Psoas muscle (tissue), 8 donors: ENCODE results near the gene TMEM141. TPM values are rescaled to one million over a fixed set of nuclear protein-coding genes. Genes with fewer than 3 reads are reported as not detected.

Experiments
- ATAC-seq, 4 donors: fragments of 200-7000 bp; cut with Tn5 transposase; one replicate each; pipeline ENCODE4 v1.9.1; 2020; ENCODE audit warnings: moderate library complexity in 3 of 4, mild to moderate bottlenecking in 2 of 4
- DNase-seq, 2 donors: peaks; one replicate each; pipeline ENCODE4 v3.0.0-alpha.2; 2020
- H3K27ac ChIP-seq: fragments of 200-600 bp; one replicate; pipeline ENCODE4 v1.8.0; 2022
- H3K27me3 ChIP-seq, 3 donors: fragments of 200-600 bp in 1 of 3; one replicate each; pipeline versions ENCODE4 v1.6.1 to v1.8.0; 2013 to 2022; ENCODE audit warnings: low read length in 2 of 3, mild to moderate bottlenecking in 2 of 3, moderate library complexity in 1 of 3; ENCODE audit not compliant: insufficient read depth in 3 of 3
- H3K36me3 ChIP-seq, 2 donors: fragments of 200-600 bp in 1 of 2; one replicate each; pipeline versions ENCODE4 v1.6.1 to v1.8.0; 2013 to 2022; ENCODE audit warnings: low read depth in 1 of 2, mild to moderate bottlenecking in 1 of 2, moderate library complexity in 1 of 2; ENCODE audit not compliant: insufficient read depth in 1 of 2
- H3K4me1 ChIP-seq: fragments of 200-600 bp; one replicate; pipeline ENCODE4 v1.8.0; 2022
- H3K4me3 ChIP-seq: fragments of 200-600 bp; one replicate; pipeline ENCODE4 v1.8.0; 2022; ENCODE audit warnings: mild to moderate bottlenecking
- H3K9me3 ChIP-seq: fragments of 200-600 bp; one replicate; pipeline ENCODE4 v1.8.0; 2022
- WGBS, 3 donors: extraction: QIAGEN DNeasy Blood & Tissue Kit; methylation state at CpG; one replicate each; pipeline versions ENCODE4 v1.1.6 to v1.1.7; 2013; 5-methylcytosine and 5-hydroxymethylcytosine counted together
- intact Hi-C, 2 donors: fragments of 100-400 bp; cut with DNase I; formaldehyde crosslinking; loops; one replicate each; pipeline versions ENCODE4 v1.11.0 to v1.14.2; 2022
- polyA plus RNA-seq, 3 donors: library from polyadenylated mRNA; stranded (reverse); fragments of 200-250 nt; gene quantifications; one replicate each; pipeline ENCODE4 v1.2.3, GENCODE V29; 2013
- total RNA-seq, 4 donors: library from RNA; stranded (reverse); fragmentation: NEBNext Ultra II Directional in 2 of 4; extraction: Animal tissue kit (Norgen Biotek cat#: 25700) in 2 of 4; gene quantifications; one replicate each; pipeline versions ENCODE4 v1.2.1 to v1.2.4, GENCODE V29; 2021 to 2023
- TF ChIP-seq, protein P1 (sequence below): fragments of 200-600 bp; IDR thresholded peaks from one replicate; pipeline ENCODE4 v1.8.0; 2022; ENCODE audit warnings: antibody characterized with exemption
- donor health status: healthy with polysubstance abuse.
- donor health status: DM: no; HTN: no; CAD: no; lungs with moderate emphysema.
- donor health status: Bipolar disorder and iron deficiency.
- donor health status: healthy.
- donor health status: DM: yes; HTN: yes; CAD: no.
- donor health status: DM: no; HTN: no; CAD: no.
- donor health status: DM: no; HTN: no; CAD: no.
- donor health status: DM: yes; HTN: yes; CAD: no.

Gene TMEM141
- total and polyA plus RNA-seq, 7 donors, result 32.0 to 89.1 (median 49.1) TPM

DNA sequence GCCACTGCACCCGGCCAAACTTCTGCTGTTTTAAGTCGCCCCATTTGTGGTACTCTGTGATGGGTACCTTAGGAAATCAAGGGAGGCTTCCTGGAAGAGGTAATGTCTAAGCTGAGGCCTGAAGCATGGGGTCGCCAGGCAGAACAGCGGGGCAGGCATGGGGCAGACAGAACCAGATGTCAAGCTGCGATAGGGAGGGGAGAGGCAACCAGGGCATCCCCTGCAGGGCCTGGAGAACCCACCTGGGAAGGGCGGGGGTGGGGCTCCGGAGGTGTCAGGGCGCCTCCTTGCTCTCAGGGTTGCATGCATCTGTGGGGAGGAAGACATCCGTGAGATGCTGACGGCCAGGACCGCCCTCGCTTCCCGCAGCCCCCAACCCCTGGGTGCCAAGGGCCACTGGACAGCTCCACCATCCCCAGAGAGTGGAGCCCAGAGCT is 29.6 kb upstream of the TMEM141 start:
- no peaks in the 10 kb centered on the region for H3K9me3 ChIP-seq
- H3K27me3 ChIP-seq, result no peaks in the 10 kb centered on the region
- no peak overlapping the region for H3K27ac ChIP-seq
- peaks cover 11% of the 10 kb centered on the region for H3K4me1 ChIP-seq
- ATAC-seq (no peak), DNase-seq (peak in 1 of 2 donors; percentile 47)
- 79 to 84% (median 82%) methylated on average over 13 of the region's 13 CpGs for WGBS, 3 donors
- intact Hi-C loops, result no loop called here
- H3K36me3 ChIP-seq, result no peaks in the 10 kb centered on the region
- TF ChIP-seq, protein P1, sequence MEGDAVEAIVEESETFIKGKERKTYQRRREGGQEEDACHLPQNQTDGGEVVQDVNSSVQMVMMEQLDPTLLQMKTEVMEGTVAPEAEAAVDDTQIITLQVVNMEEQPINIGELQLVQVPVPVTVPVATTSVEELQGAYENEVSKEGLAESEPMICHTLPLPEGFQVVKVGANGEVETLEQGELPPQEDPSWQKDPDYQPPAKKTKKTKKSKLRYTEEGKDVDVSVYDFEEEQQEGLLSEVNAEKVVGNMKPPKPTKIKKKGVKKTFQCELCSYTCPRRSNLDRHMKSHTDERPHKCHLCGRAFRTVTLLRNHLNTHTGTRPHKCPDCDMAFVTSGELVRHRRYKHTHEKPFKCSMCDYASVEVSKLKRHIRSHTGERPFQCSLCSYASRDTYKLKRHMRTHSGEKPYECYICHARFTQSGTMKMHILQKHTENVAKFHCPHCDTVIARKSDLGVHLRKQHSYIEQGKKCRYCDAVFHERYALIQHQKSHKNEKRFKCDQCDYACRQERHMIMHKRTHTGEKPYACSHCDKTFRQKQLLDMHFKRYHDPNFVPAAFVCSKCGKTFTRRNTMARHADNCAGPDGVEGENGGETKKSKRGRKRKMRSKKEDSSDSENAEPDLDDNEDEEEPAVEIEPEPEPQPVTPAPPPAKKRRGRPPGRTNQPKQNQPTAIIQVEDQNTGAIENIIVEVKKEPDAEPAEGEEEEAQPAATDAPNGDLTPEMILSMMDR, result no peak
- no peak overlapping the region for H3K4me3 ChIP-seq

DNA sequence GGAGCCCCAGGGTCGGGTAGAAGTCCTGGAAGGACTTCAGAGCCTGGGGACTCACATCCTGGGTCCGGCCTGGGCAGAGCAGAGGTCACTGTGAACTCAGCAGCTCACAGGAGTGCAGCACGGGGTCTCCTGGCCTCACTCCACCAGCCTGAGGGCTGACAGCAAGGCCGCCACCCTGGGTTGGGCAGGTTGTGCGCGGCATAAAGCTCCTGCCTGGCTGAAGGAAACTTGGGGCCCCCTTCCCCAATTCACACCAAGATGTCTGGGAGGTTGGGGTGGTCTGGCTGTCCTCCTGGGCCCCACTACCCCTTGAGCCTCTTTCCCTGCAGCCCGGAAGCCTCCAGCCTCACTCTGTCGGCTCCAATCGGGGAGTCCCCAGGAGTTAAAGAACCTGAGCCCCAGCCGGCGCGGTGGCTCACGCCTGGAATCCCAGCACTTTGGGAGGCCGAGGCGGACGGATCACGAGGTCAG is 28.9 kb upstream of the TMEM141 start:
- no peaks in the 10 kb centered on the region for H3K36me3 ChIP-seq
- H3K4me3 ChIP-seq, result no peak overlapping the region
- H3K9me3 ChIP-seq, result no peaks in the 10 kb centered on the region
- H3K27me3 ChIP-seq, result no peaks in the 10 kb centered on the region
- TF ChIP-seq, protein P1, result no peak
- intact Hi-C loops, result no loop called here
- DNase-seq (peak in 1 of 2 donors; percentile 52), ATAC-seq (no peak)
- no peak overlapping the region for H3K27ac ChIP-seq
- peaks cover 11% of the 10 kb centered on the region for H3K4me1 ChIP-seq
- WGBS, 3 donors, result 80 to 86% (median 82%) methylated on average over 17 of the region's 17 CpGs

DNA sequence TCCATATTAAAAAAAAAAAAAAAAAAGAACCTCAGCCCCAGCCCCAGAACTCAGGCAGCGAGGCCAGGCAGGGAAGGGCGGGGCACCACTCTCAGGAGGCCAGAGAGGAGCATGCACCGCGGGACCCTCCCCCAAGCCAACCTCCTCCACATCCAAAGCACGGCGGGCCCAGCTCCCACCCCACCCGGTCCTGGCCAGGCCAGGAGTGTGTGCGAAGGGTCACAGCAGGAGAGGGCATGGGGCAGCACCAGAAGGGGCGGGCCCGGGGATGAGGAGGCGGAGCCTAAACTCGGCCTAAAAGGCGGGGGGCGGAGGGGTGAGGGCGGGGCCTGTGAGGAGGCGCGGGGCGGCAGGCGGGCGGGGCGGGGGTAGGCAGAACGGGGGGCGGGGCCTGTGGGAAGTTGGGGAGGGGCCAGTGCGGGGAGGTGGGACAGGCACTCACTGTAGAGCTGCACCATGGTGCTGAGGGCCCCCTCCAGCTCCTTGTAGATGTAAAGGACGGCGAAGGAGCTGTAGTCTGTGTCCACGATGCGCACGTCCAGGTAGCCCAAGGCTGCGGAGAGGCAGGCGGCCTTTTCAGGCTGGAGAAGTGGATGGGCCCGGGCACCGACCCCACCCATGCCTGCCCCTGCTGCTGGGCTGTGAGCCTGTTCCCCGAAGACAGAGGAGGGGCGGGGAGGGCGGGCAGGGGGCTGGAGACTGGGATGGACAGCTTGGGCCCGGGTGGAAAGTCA is 28.1 kb upstream of the TMEM141 start:
- H3K36me3 ChIP-seq, result no peaks in the 10 kb centered on the region
- intact Hi-C loops, result no loop called here
- TF ChIP-seq, protein P1, result no peak
- peaks cover 3% of the 10 kb centered on the region for H3K4me1 ChIP-seq
- no peaks in the 10 kb centered on the region for H3K9me3 ChIP-seq
- no peaks in the 10 kb centered on the region for H3K27me3 ChIP-seq
- peak in 1 of 2 donors; percentile 66 for DNase-seq
- no peak overlapping the region for H3K27ac ChIP-seq
- WGBS, 3 donors, result 20 to 37% (median 26%) methylated on average over 25 to 37 of the region's 37 CpGs
- H3K4me3 ChIP-seq, result no peak overlapping the region
- ATAC-seq, result peak in 2 of 4 donors; percentile 13 to 35

DNA sequence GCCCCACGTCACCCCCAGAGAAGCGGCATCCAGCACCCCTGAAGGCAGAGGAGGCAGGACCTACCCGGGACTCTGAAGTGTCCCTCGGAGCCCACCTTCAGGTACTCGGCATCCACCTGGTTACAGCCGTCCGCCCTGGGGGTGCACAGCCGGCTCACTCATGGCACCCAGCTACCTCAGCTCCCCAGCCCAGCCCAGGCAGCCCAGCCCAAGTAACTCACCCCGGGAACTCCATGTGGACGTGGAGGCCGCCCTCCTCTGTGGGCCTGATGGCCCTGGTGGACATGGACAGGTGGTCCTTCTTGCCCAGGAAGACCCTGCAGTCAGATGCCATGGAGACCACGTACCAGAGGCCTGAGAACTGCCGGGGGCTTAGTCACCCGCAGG is 27.5 kb upstream of the TMEM141 start:
- WGBS, 3 donors, result 77 to 84% (median 79%) methylated on average over 7 to 14 of the region's 14 CpGs
- TF ChIP-seq, protein P1, result no peak
- Histone ChIP-seq H3K4me1 (no peaks in the 10 kb centered on the region), H3K27ac (no peak overlapping the region), H3K27me3 (no peaks in the 10 kb centered on the region), H3K36me3 (no peaks in the 10 kb centered on the region), H3K9me3 (no peaks in the 10 kb centered on the region), H3K4me3 (no peak overlapping the region)
- DNase-seq (peak in 1 of 2 donors; percentile 34), ATAC-seq (no peak)
- intact Hi-C loops, result no loop called here
